Stimulated activated CD8-positive, alpha-beta memory T cell treated with anti-CD3 and anti-CD28 coated beads, Interleukin-7, amount 100 ng/mL, for 24 hours (primary cell): Measurements from ENCODE around the gene ZNF382.
"Not testable (repeated sequence)": the region's sequence is repeated elsewhere in the genome, so short reads cannot be mapped to it uniquely, and the experiment has no call there.

ENCODE experiments used
- DNase-seq: peaks from one replicate; pipeline ENCODE4 v3.0.0-alpha.2; 2020; ENCODE audit warnings: low read depth

Gene ZNF382

GRCh38 chr19:36605101-36605876 is at the start of gene ZNF382:
Gene ZNF382, plus strand, starts transcription at chr19:36605313. Its CDS starts 4,602 bp downstream, at chr19:36609915.
- DNase-seq: peak; percentile 78

GRCh38 chr19:36564391-36564790 is 40.7 kb upstream of the ZNF382 start:
- no peak for DNase-seq

- no peak for DNase-seq
These were observed 32.5 kb upstream of the ZNF382 start for GRCh38 chr19:36572593-36573019.

GRCh38 chr19:36573020-36573894 is 31.9 kb upstream of the ZNF382 start, which contains the start of gene ZNF529:
Gene ZNF529, minus strand, starts transcription at chr19:36573292. Its CDS starts 946 bp downstream, at chr19:36572346.
- peak; percentile 70 for DNase-seq

- DNase-seq: no peak
These were observed 31.0 kb upstream of the ZNF382 start for GRCh38 chr19:36573895-36574720.

- no peak for DNase-seq
These were observed 30.4 kb upstream of the ZNF382 start for GRCh38 chr19:36574741-36575140.

GRCh38 chr19:36577271-36577996 is 27.7 kb upstream of the ZNF382 start:
- DNase-seq: no peak

- DNase-seq: no peak
These were observed 25.9 kb upstream of the ZNF382 start for GRCh38 chr19:36579255-36579654.

GRCh38 chr19:36602681-36603080 is 2.4 kb upstream of the ZNF382 start:
- DNase-seq: not testable (repeated sequence)

- peak; percentile 78 for DNase-seq
These were observed 435 bp upstream of the ZNF382 start for GRCh38 chr19:36604656-36605100.

GRCh38 chr19:36605877-36606478 is 865 bp downstream of the ZNF382 start:
- no peak for DNase-seq

GRCh38 chr19:36627057-36627456 is 21.9 kb downstream of the ZNF382 start:
- DNase-seq: no peak

- no peak for DNase-seq
These were observed 30.2 kb downstream of the ZNF382 start for GRCh38 chr19:36635342-36635741.

- DNase-seq: no peak
These were observed 33.9 kb downstream of the ZNF382 start for GRCh38 chr19:36638862-36639510.

GRCh38 chr19:36646746-36647145 is 41.6 kb downstream of the ZNF382 start:
- no peak for DNase-seq

- DNase-seq: no peak
These were observed 47.8 kb downstream of the ZNF382 start for GRCh38 chr19:36652958-36653357.

GRCh38 chr19:36665832-36666231 is 60.7 kb downstream of the ZNF382 start:
- no peak for DNase-seq

GRCh38 chr19:36668646-36669045 is 63.5 kb downstream of the ZNF382 start:
- no peak for DNase-seq

GRCh38 chr19:36672368-36672767 is 67.3 kb downstream of the ZNF382 start:
- no peak for DNase-seq

GRCh38 chr19:36674201-36674600 is 69.1 kb downstream of the ZNF382 start:
- no peak for DNase-seq
